OCI-LY1 (cell line): ENCODE data around the gene CD22.

Source experiments
- H2AFZ ChIP-seq: fragments of 200-600 bp; sonication (generic), shearing (Covaris generic); 2 replicates; pipeline ENCODE4 v1.6.0; 2014; ENCODE audit warnings: antibody characterized with exemption, mild to moderate bottlenecking, low read length
- H3F3A ChIP-seq: fragments of 200-600 bp; sonication (generic), shearing (Covaris generic); 2 replicates; pipeline ENCODE4 v1.6.0; 2014; ENCODE audit warnings: mild to moderate bottlenecking, antibody characterized with exemption, low read length, moderate library complexity; ENCODE audit not compliant: insufficient read depth
- H3K27ac ChIP-seq: fragments of 200-600 bp; sonication (generic); 2 replicates; pipeline ENCODE4 v1.5.1; 2014; ENCODE audit warnings: low read length, mixed run types, mild to moderate bottlenecking, low read depth; ENCODE audit not compliant: poor library complexity, severe bottlenecking
- H3K27me3 ChIP-seq: fragments of 200-600 bp; sonication (generic); 2 replicates; pipeline ENCODE4 v1.6.0; 2014; ENCODE audit warnings: antibody characterized with exemption, mild to moderate bottlenecking, low read length, moderate library complexity; ENCODE audit not compliant: insufficient read depth
- H3K36me3 ChIP-seq: fragments of 200-600 bp; sonication (generic); 2 replicates; pipeline ENCODE4 v1.6.1; 2014; ENCODE audit warnings: mild to moderate bottlenecking, antibody characterized with exemption, low read length, moderate library complexity, mixed read lengths; ENCODE audit not compliant: insufficient read depth
- H3K4me1 ChIP-seq: fragments of 200-600 bp; sonication (generic); 2 replicates; pipeline ENCODE4 v1.5.1; 2014; ENCODE audit warnings: mild to moderate bottlenecking, low read length, moderate library complexity; ENCODE audit not compliant: insufficient read depth, severe bottlenecking
- H3K4me2 ChIP-seq: fragments of 200-600 bp; sonication (generic), shearing (Covaris generic); 2 replicates; pipeline ENCODE4 v1.6.1; 2014; ENCODE audit warnings: low read length
- H3K4me3 ChIP-seq: fragments of 200-600 bp; sonication (generic); 2 replicates; pipeline ENCODE4 v1.5.1; 2014; ENCODE audit warnings: low read length, low read depth, mild to moderate bottlenecking, mixed read lengths; ENCODE audit not compliant: poor library complexity, severe bottlenecking
- H3K79me2 ChIP-seq: fragments of 200-600 bp; shearing (Covaris generic); 2 replicates; pipeline ENCODE4 v1.6.1; 2016; ENCODE audit warnings: mixed run types, low read length, mixed read lengths; ENCODE audit not compliant: insufficient read depth
- H3K9ac ChIP-seq: fragments of 200-600 bp; sonication (generic), shearing (Covaris generic); 2 replicates; pipeline ENCODE4 v1.6.1; 2014; ENCODE audit warnings: mild to moderate bottlenecking, low read length, mixed read lengths
- H3K9me2 ChIP-seq: fragments of 200-600 bp; sonication (generic), shearing (Covaris generic); 2 replicates; pipeline ENCODE4 v1.6.1; 2014; ENCODE audit warnings: low read depth, mild to moderate bottlenecking, low read length, mixed read lengths
- H3K9me3 ChIP-seq: fragments of 200-600 bp; shearing (Covaris generic); 2 replicates; pipeline ENCODE4 v1.6.1; 2014; ENCODE audit warnings: low read length, mixed read lengths
- H4K20me1 ChIP-seq: fragments of 200-600 bp; sonication (generic), shearing (Covaris generic); 2 replicates; pipeline ENCODE4 v1.6.0; 2016; ENCODE audit warnings: mild to moderate bottlenecking, low read length; ENCODE audit not compliant: insufficient read depth
- CTCF ChIP-seq: fragments of 200-600 bp; sonication (generic), shearing (Covaris generic); IDR thresholded peaks from 2 replicates; pipeline ENCODE4 v1.5.1; 2017; ENCODE audit warnings: mild to moderate bottlenecking, antibody characterized with exemption, low read length, moderate library complexity, mixed read lengths
- EZH2 ChIP-seq: fragments of 200-600 bp; sonication (generic), shearing (Covaris generic); IDR thresholded peaks from 2 replicates; pipeline ENCODE4 v1.8.0; 2017; ENCODE audit warnings: borderline replicate concordance, mixed run types, mild to moderate bottlenecking, antibody characterized with exemption, low read length, moderate library complexity, mixed read lengths

CD22 gene

GRCh38 chr19:35350591-35350990 is 21.6 kb downstream of the CD22 start:
- H3K36me3 ChIP-seq, result peaks cover 11% of the 10 kb centered on the region
- no peak overlapping the region for H3K4me3 ChIP-seq
- H3K79me2 ChIP-seq, result no peaks in the 10 kb centered on the region
- no peaks in the 10 kb centered on the region for H3K9me2 ChIP-seq
- H3K9me3 ChIP-seq, result no peaks in the 10 kb centered on the region
- H3K4me2 ChIP-seq, result no peak overlapping the region
- no peak overlapping the region for H2AFZ ChIP-seq
- no peak overlapping the region for H3K27ac ChIP-seq
- TF ChIP-seq CTCF, result no peak
- TF ChIP-seq EZH2, result no peak
- no peaks in the 10 kb centered on the region for H3K27me3 ChIP-seq
- no peak overlapping the region for H3K9ac ChIP-seq
- no peaks in the 10 kb centered on the region for H4K20me1 ChIP-seq
- no peaks in the 10 kb centered on the region for H3F3A ChIP-seq
- peaks cover 28% of the 10 kb centered on the region for H3K4me1 ChIP-seq

GRCh38 chr19:35351411-35352176 is 22.6 kb downstream of the CD22 start:
- Histone ChIP-seq H3K79me2 (no peaks in the 10 kb centered on the region), H3K27ac (no peak overlapping the region), H3K9me2 (no peaks in the 10 kb centered on the region), H2AFZ (no peak overlapping the region), H3K36me3 (peaks cover 1% of the 10 kb centered on the region), H3K27me3 (no peaks in the 10 kb centered on the region), H3K4me2 (no peak overlapping the region), H3K4me3 (no peak overlapping the region), H3F3A (no peaks in the 10 kb centered on the region), H3K9ac (no peak overlapping the region), H4K20me1 (no peaks in the 10 kb centered on the region), H3K4me1 (peaks cover 18% of the 10 kb centered on the region), H3K9me3 (no peaks in the 10 kb centered on the region)
- TF ChIP-seq CTCF (no peak), EZH2 (no peak)

- TF ChIP-seq CTCF (no peak), EZH2 (no peak)
- H3K27ac ChIP-seq, result no peak overlapping the region
- peaks cover 13% of the 10 kb centered on the region for H3K4me1 ChIP-seq
- H3K4me3 ChIP-seq, result no peak overlapping the region
- no peaks in the 10 kb centered on the region for H4K20me1 ChIP-seq
- no peak overlapping the region for H3K4me2 ChIP-seq
- H3K36me3 ChIP-seq, result no peaks in the 10 kb centered on the region
- no peaks in the 10 kb centered on the region for H3K79me2 ChIP-seq
- H3K27me3 ChIP-seq, result no peaks in the 10 kb centered on the region
- H3K9ac ChIP-seq, result no peak overlapping the region
- no peaks in the 10 kb centered on the region for H3F3A ChIP-seq
- no peak overlapping the region for H2AFZ ChIP-seq
- H3K9me3 ChIP-seq, result no peaks in the 10 kb centered on the region
- no peaks in the 10 kb centered on the region for H3K9me2 ChIP-seq
Observed at GRCh38 chr19:35352177-35352447, 23.1 kb downstream of the CD22 start.
